GM21528 (cell line): ENCODE results near the gene UPK2.

ENCODE experiments used
- ATAC-seq: cut with Tn5 transposase; IDR thresholded peaks from one replicate; pipeline ENCODE4 v1.9.1; 2021; ENCODE audit warnings: mild to moderate bottlenecking, moderate library complexity; ENCODE audit not compliant: unreplicated experiment, low FRiP score

The UPK2 gene

GRCh38 chr11:118956094-118956846 lies at the start of gene UPK2:
Gene UPK2 (plus strand): TSS chr11:118956298. CDS start chr11:118956351, 53 bp downstream.
- peak; percentile 73 for ATAC-seq

GRCh38 chr11:118907051-118908042 lies 48.8 kb upstream of the UPK2 start:
- ATAC-seq: peak; percentile 69

- no peak for ATAC-seq
Measured at GRCh38 chr11:118908264-118908663, 47.8 kb upstream of the UPK2 start.

- no peak for ATAC-seq
Measured at GRCh38 chr11:118908901-118909618, 47.0 kb upstream of the UPK2 start.

- ATAC-seq: no peak
Measured at GRCh38 chr11:118909619-118910308, 46.3 kb upstream of the UPK2 start.

GRCh38 chr11:118910309-118911112 lies 45.6 kb upstream of the UPK2 start:
- ATAC-seq: no peak

DNA sequence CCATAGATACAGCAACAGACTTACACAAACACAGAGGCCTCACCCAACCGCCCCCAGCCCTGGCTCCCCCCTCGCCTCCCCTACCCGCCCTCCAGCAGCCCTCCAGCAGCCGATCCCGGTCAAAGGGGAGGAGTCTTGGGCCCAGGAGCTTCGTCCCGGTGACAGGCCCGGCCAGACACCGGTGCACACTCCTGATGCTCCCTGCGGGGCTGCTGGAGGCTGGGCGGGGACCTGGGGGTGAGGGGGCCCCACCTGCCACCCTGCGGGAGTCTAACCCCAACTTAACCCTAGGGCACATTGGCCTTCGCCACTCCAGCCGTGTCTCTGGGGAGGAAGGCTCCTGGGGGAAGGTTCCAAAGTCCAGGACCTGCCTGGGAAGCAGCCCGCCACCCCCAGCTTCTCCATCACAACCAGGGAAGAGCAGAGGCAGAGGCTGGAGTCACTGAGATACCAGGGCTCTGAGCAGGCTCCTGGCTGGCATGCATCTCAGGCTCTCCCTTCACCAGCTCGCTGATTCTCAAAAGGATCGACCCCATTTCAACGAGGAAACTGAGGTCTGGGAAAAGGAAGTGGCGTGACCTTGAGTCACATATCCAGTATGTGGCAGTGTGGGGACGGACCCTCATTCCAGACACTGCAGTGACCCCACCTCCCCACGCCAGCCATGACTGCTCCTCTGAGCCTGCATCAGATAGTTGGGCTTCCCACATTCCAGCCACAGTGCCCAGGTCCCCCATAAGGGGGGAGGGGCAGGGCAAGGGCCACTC lies 44.8 kb upstream of the UPK2 start:
- no peak for ATAC-seq

GRCh38 chr11:118911880-118912741 lies 44.0 kb upstream of the UPK2 start:
- ATAC-seq: no peak

DNA sequence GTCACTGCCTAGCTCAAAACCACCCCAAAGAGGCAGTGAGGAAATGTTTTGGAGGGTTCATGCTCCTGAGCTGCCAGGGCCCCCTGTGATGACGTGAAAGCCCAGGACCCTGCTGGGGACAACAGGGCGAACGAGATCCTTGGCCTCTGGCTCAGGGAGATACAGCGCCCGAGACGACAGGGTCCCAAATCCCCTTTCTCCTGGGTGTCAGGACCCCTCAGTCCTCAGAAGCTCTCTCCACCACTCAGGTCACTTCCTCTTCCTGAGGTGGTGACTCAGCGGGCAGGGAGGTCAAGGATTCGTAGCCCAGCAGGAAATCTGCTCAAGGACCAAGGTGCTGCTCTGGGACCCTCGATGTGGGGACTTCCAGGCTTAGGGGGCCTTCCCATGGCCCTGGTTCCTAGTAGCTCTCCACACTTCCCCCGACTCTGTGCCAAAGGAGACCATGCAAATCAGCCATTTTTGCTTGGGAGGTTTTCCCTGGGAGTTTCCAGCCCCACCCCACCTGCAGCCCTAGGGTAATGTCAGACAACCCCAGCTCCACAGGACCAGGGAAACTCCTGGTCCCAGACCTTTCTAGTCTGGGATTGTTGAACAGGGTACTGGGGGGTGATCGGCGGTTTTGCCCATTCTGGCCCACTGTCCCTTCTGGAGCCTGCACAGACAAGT lies 43.2 kb upstream of the UPK2 start:
- ATAC-seq: no peak

- no peak for ATAC-seq
Measured at GRCh38 chr11:118913411-118914125, 42.5 kb upstream of the UPK2 start.

GRCh38 chr11:118914178-118914918 lies 41.8 kb upstream of the UPK2 start:
- ATAC-seq: no peak

DNA sequence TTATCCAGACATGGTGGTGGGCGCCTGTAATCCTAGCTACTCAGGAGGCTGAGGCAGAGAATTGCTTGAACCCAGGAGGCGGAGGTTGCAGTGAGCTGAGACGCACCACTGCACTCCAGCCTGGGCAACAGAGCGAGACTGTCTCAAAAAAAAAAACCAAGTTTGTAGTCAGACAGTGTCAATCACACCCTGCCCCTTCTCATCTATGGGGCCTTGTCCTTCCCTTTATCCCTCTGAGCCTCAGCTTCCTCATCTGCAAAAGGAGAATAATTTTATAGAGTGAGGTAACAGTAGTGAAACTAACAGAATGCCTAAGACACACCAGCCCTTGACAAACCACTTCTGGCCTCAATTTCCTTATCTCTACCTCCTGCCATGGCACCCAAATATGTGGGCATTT lies 41.1 kb upstream of the UPK2 start:
- no peak for ATAC-seq

DNA sequence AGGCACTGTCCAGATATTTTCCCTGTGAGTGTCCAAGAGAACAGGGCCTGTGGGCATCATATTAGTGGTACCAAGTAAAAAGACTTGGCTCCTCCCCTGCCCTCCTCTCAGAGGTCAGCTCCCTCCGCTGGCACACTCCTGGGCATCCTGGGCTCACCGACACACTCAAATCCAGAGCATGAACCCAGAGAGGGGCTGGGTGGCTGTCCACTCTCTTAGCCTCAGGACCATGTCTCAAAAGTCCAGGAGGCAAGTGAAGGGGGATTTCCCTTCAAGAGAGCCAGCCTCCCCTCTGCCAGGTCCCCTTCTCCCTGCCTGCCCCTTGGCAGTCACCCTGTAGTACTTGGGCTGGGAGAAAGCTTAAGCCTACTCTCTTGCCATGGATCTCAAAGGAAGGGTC lies 40.7 kb upstream of the UPK2 start:
- ATAC-seq: no peak

DNA sequence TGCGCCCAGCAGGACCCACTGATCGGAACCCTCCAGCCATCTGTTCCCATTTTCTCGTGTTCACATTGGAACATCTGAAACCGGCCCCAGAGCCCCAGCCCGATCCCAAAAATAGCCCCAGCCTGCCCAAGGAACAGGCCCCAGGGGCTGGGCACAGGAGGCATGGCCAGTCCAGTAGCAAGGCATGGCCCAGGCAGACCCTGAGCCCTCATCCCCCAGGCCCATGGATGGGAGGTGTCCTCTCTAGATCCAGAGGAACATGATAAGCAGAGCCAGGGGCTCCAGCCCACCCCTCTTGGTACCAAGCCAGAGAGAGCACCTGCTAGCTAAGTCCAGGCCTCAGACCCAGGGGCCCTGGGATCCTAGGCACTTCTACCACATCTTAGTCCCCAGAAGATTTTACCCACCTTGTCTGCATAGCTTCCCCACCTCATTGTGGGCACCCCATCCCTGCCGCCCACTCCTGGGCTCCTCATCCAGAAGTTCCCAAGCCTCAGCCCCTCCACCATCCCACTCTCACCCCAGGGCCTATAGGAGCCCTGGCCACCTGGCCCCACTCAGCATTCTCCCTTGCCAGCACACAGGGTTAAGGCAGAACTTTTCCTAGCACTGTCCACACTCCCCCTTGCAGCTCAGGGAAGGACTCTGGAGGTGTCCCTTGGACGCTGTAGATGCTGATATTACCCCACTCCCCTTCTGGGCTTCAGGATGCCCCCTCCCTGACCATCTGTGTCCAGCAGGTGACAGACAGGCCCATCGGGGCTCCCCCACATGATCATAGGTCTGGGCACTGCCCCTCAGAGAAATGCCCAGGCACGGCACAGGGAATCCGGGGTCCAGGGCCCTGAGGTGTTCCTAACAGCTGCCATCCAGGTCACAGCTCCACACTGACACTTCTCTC lies 39.9 kb upstream of the UPK2 start:
- no peak for ATAC-seq

DNA sequence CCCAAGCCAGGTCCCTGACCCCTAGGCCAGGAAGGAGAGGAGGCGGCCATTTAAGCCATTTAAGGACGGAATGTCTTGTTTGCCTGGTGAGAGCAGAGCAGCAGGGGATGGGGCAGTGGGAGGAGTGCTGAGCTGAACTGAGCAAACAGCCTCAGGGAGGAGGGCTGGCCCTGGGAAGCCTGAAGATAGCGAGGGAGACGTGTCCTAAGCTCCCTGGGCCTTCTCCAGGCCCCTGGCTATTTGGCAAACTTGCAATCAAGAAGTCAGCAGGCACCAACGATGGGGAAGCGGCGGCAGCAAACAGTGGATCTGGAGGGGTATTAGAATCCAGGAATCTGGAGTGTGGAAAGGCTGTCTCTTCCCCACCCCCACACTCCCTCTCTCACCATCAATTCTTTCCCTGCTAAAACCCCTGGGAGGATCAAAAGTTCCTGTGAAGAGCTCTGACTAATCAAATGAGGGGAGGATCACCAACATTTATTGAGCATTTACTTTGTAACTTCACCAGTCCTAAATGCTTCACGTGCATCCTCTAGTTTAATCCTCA lies 39.2 kb upstream of the UPK2 start:
- no peak for ATAC-seq
